ENCODE data around the gene DENND1A.

DENND1A gene

GRCh38 chr9:123419721-123420591, 510.0 kb downstream of the DENND1A start:
- DNase-seq (ENCODE audit: insufficient read length, low spot score) (no peak), FAIRE-seq (no peak)
- no peak for TF ChIP-seq POLR2A (IDR thresholded peaks at IDR 0.05; ENCODE audit: low read depth, low read length)

DNA sequence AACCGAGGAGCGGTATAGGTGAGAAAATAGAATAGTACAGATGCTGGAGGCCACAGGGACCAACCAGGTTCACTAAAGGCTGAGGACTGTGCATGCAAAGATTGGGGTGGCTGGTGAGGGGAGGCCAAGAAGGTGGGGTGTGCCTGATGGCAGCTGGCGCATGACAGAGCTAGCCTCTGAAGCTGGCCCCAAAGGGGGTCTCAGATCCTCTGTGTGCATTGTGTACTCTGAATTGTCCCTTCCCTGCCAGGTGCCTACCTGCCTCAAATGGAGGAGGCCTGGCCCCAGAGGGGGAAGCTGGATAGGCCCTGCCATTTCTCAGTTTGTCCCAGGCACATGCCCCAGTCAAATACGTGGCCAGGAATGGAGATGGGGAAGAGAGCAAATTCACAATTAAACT, 510.8 kb downstream of the DENND1A start:
- DNase-seq (ENCODE audit: insufficient read length, low spot score) (no peak), FAIRE-seq (no peak)
- TF ChIP-seq POLR2A (IDR thresholded peaks at IDR 0.05; ENCODE audit: low read depth, low read length): no peak

DNA sequence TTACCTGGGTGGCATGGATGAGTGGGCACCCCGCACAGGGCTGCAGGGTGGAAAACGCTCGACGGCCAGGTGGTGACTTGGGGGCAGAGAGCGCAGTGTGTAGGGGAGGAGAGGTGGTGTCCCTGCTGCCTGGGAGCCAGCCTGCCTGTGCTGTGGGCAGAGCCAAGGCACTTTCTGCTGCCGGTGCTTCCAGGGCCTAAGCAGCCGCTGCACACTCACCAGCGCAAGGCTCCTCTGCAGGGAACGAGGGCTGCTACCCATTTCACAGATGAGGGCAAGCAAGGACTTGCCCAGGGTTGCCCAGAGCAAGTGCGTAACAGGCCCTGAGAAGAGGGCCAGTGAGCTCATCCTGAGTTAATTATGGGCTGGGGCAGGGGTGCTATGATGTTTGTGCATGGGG, 511.4 kb downstream of the DENND1A start:
- DNase-seq (ENCODE audit: insufficient read length, low spot score) (no peak), FAIRE-seq (no peak)
- TF ChIP-seq POLR2A (IDR thresholded peaks at IDR 0.05; ENCODE audit: low read depth, low read length): no peak

DNA sequence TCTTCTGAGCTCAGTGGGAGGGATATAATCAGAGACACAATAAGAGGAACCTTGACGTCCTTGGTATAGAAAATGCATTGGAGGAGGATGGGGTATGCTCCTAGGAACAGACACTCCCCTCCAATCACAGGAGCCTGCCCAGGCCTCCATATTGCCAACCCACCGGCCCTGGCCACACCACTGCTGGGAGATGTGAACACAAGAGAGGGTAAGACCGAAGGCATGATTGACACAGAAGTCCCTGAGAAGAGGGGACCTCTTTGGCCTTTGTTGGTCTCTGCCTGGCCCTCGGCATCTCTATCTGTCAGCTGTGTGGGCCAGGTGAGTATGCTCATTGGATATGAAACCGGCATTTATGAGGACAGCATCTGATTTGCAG, 511.9 kb downstream of the DENND1A start:
- no peak for FAIRE-seq
- DNase-seq (ENCODE audit: insufficient read length, low spot score): no peak
- no peak for TF ChIP-seq POLR2A (IDR thresholded peaks at IDR 0.05; ENCODE audit: low read depth, low read length)

DNA sequence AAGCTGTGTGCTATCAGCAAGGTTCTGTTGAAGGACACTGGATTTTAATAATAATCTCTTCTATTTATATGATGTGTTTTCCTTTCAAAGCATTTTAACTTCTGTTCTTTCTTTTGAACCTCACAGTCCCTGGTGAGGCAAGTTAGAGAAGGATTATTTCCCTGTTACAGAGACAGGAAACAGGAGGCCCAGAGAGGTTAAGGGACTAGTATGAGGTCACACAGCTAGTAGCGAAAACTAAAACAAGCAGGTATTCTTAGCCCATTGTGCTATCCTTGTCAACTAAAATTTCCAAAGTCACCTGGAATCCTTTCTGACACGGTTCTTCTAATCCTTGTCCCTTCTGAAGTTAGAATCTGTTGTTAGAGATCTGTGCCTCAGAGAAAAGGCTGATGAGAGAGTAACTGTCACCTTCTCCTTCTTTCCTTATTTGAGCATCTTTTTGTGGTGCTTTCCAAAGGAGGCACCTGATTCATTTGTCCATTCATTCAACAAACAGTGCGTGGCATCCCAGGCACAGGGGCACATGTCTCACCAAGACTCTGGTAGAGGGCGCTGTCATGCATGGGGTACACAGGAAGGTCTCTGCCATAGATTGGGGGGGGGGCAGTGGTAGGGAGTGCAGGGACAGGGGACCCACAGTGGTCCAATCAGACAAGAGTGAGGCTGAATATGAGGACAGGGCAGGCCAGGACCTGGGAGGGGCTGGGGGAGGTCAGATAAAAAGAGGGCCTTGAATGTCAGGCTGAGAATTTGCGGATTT, 512.5 kb downstream of the DENND1A start:
- DNase-seq (ENCODE audit: insufficient read length, low spot score) (no peak), FAIRE-seq (no peak)
- TF ChIP-seq POLR2A (IDR thresholded peaks at IDR 0.05; ENCODE audit: low read depth, low read length): no peak

GRCh38 chr9:123416176-123416575, 513.8 kb downstream of the DENND1A start:
- no peak for TF ChIP-seq POLR2A (IDR thresholded peaks at IDR 0.05; ENCODE audit: low read depth, low read length)
- DNase-seq (ENCODE audit: insufficient read length, low spot score) (no peak), FAIRE-seq (no peak)

DNA sequence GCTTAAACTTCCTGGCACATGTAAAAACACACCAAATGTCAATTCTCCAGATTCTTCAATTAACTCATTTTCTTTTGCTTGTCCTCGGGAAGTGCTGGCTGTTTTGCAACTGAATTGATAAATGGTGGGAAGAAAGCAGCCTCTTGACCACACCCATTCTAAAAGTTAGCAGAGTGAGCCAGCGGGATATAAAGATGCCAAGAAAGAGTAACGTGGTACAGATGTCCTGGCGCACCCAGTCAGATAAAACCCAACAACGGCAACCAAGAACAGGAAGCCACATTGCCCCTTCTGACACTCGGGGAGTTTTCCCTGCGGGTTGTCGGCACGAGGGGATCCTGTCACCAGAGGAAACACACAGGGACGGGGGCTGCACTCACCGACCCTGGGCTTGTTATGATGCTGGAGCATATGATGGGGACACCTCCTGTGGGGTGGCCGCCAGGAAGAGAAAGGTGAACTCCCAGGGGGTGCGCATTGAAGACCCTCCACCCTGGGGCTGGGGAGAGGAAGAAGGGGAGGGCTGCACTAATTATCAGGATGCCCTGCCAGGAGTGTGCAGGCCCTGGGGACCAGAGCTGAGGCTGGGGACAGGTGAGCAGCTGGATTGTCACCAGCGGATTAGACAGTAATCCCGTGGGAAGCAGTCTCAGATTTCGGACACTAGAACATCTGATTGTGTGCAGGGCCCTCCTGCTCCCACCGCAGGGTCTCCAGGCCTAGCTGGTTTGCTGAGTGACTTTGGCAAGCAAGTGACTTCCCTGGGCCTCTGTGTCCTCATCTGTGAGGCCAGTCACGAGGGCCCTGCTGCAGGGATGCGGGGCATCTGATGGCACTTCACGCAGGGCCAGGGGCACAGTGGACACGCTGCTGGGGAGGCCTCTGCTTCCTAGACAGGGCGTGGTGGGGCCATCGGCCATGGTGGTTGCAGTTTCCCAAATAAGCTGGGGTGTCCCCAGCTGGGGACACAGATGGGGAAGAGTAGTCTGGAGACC, 514.7 kb downstream of the DENND1A start:
- no peak for FAIRE-seq
- DNase-seq (ENCODE audit: insufficient read length, low spot score): no peak
- no peak for TF ChIP-seq POLR2A (IDR thresholded peaks at IDR 0.05; ENCODE audit: low read depth, low read length)

- no peak for DNase-seq (ENCODE audit: insufficient read length, low spot score)
- FAIRE-seq: no peak
- no peak for TF ChIP-seq POLR2A (IDR thresholded peaks at IDR 0.05; ENCODE audit: low read depth, low read length)
Measured at GRCh38 chr9:123414204-123414603, 515.7 kb downstream of the DENND1A start.

GRCh38 chr9:123412171-123412820, 517.6 kb downstream of the DENND1A start:
- no peak for FAIRE-seq
- no peak for DNase-seq (ENCODE audit: insufficient read length, low spot score)
- no peak for TF ChIP-seq POLR2A (IDR thresholded peaks at IDR 0.05; ENCODE audit: low read depth, low read length)

DNA sequence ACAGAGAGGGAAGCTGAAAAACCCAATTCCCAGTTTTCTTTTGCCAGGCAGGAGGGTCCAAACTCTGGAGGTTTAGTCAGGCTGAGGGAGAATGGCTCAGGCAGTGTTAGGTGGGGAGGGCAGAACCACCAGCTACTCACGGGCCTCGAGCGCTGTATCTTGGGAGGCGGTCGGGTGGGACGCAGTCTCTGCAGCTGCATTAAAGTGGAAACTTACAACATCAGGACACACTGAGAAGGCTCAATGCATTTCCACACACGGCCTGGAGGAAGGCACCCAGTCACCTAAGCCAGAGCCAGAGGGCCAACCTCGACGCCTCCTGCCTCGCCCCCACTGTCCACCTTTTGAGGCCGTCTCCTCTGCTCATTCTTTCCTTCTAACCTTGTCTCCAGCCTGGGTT, 518.3 kb downstream of the DENND1A start:
- FAIRE-seq (no peak), DNase-seq (ENCODE audit: insufficient read length, low spot score) (no peak)
- TF ChIP-seq POLR2A (IDR thresholded peaks at IDR 0.05; ENCODE audit: low read depth, low read length): no peak

GRCh38 chr9:123411191-123411590, 518.7 kb downstream of the DENND1A start:
- FAIRE-seq: no peak
- DNase-seq (ENCODE audit: insufficient read length, low spot score): no peak
- TF ChIP-seq POLR2A (IDR thresholded peaks at IDR 0.05; ENCODE audit: low read depth, low read length): no peak

- FAIRE-seq (no peak), DNase-seq (ENCODE audit: insufficient read length, low spot score) (no peak)
Measured at GRCh38 chr9:123410281-123410910, 519.5 kb downstream of the DENND1A start.

More at GRCh38 chr9:123410281-123410910, 519.5 kb downstream of the DENND1A start:
- TF ChIP-seq POLR2A (IDR thresholded peaks at IDR 0.05; ENCODE audit: low read depth, low read length): no peak
